8988T (cell line): Measurements from ENCODE around the gene EXOSC2.

Experiments
- DNase-seq: peaks from one replicate; pipeline ENCODE4 v3.0.0; 2011

The EXOSC2 gene, protein sequence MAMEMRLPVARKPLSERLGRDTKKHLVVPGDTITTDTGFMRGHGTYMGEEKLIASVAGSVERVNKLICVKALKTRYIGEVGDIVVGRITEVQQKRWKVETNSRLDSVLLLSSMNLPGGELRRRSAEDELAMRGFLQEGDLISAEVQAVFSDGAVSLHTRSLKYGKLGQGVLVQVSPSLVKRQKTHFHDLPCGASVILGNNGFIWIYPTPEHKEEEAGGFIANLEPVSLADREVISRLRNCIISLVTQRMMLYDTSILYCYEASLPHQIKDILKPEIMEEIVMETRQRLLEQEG

GRCh38 chr9:130693426-130694191, at the start of gene EXOSC2:
TSS of gene EXOSC2 (plus strand) at chr9:130693780. CDS start at chr9:130693792, 12 bp downstream.
- peak; percentile 88 for DNase-seq

DNA sequence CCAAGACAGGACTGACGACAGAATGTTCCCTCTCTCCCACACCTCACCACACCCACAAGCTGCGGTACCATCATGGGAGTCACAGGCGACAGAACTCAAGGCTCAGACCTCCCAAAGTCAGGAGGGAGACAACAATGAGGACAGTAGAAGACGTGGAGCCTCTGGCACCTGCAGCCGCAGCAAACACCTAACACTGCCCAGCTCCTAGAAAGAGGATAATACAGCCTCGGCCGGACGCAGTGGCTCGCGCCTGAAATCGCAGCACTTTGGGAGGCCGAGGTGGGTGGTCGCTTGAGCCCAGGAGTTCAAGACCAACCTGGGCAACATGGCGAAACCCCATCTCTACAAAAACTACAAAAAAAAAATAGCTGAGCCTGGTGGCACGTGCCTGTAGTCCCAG, 42.4 kb upstream of the EXOSC2 start:
- DNase-seq, result no peak

DNA sequence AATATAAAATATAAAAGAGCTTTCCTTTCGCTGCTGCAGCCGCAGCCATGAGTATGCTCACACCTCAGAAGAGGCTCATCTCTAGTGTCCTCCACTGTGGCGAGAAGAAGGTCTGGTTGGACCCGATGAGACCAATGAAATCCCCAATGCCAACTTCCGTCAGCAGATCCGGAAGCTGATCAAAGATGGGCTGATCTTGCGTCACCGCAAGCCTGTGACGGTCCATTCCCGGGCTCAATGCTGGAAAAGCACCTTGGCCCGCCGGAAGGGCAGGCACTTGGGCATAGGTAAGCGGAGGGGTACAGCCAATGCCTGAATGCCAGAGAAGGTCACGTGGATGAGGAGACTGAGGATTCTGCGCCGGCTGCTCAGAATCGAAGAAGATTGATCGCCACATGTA, 41.8 kb upstream of the EXOSC2 start:
- no peak for DNase-seq

GRCh38 chr9:130654879-130655278, 38.7 kb upstream of the EXOSC2 start:
- no peak for DNase-seq

DNA sequence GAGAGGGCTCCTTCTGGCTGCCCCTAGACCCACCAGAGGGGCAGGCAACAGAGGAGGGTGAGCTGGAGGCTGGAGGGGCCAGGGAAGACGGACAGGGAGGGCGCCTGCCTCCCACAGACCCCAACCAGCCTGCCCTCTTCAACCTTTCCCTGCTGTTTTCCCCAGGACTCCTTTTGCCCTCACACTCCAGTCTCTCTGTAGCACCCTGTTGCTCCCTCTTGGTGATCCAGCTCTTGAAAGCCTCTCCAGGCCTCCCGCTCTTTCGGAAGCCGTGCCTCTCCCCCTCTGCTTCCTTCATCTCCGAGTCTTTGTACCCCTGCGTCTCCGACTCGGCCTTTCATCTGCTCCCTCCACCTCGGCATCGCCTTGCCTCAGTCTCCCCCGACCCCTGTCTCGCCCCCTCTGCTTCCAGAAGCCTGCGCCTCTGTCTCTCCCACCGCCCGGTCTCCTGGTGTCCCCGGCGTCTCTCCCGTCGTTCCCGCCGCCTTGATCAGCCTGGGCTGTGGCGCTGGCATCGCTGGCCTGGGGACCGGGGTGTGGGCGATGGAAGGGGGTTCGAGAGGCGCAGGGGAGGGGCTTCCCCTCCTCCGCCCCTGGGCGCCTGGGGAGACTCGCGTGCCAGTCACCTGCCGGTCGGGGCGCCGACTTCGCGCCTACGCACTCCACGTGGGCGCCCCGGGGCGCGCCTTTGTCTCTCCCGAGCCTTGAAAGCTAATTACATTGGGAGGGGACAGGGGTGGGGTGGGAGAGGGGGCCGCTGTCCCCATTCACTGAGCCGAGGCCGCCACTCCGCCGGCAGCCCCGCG, 34.5 kb upstream of the EXOSC2 start:
- no peak for DNase-seq

GRCh38 chr9:130659699-130660248, 33.8 kb upstream of the EXOSC2 start:
- no peak for DNase-seq

- no peak for DNase-seq
Measured at GRCh38 chr9:130660326-130660682, 33.3 kb upstream of the EXOSC2 start.

DNA sequence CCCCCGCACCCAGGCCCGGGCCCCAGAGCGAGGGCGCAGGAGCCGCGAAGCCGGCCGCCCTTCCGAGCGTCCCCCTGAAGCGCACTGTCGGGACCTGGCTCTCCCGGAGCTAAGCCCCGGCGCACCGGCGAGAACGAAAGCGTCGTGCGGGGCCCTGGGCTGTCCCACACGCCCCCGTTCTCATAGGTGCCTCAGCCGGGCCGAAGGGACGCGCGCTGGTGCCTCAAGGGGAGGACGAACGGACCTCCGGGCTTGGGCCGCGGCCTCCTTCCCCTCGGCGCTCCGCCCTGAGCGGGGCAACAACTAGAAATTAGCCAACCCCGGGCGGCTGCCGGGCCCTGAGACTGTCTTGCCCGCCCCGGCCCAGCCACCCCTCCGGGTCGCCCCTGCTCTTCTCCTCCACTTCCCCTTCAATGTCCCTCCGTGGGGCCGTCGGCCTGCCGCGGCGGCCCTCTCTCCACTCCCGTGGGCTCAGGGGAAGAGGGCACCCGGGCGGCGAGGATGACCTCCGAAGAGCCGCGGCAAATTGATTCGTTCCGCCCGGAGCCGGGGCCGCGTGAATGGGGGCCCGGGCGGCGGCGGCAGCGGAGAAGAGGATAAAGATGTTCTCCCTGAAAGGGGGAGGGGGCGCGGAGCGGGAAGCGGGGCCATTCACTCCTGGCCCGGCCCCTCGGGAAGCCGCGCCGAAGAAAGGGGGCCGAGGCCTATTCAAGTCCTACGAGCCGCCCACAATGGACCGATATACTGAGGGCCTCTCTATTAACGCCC, 32.7 kb upstream of the EXOSC2 start:
- no peak for DNase-seq

DNA sequence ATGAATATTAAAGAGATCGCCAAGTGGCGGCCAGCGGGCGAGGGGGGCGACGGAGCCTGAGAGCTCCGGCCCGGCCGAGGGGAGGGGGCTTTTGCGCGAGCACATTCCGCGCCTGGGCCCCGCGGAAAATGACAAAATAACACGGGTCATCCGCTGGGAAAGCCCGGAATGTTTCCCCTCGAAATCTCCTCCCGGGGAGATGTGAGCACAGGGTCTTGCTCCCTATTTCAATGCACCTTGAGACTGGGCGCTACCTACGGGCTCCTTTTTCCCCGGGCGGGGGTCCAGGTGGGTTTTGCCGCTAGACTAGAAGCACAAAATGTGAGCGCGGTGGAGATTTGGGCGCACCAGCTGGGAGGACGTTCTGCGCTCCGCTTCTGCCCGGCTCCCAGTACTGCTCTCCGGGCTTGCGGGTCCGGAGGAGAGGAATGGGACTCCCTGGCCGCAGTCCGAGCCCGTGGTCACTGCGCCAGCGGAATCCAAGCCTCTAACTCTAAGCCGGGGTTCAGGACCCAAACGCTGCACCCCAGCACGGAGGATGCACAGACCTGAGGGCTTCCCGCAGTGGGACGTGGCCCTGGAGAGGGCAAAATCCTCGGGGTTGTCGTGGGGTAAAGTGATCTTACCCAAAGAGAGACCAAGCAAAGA, 32.0 kb upstream of the EXOSC2 start:
- peak; percentile 46 for DNase-seq

GRCh38 chr9:130662099-130662969, 31.2 kb upstream of the EXOSC2 start:
- peak; percentile 59 for DNase-seq

DNA sequence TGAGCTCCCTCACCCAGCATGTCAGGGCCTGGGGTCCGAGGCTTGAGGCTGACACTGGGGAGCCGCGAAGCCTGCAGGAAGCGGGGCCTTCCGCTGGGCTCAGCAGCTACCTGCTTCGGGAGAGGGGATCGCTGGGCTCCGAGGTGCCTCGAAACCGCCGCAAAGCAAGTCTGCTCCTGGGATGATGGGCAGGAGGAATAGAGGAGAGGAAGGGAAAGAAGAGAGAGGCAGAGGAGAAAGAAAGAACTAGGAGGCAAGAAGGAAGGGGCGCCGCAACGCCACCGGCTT, 30.7 kb upstream of the EXOSC2 start:
- peak; percentile 41 for DNase-seq

DNA sequence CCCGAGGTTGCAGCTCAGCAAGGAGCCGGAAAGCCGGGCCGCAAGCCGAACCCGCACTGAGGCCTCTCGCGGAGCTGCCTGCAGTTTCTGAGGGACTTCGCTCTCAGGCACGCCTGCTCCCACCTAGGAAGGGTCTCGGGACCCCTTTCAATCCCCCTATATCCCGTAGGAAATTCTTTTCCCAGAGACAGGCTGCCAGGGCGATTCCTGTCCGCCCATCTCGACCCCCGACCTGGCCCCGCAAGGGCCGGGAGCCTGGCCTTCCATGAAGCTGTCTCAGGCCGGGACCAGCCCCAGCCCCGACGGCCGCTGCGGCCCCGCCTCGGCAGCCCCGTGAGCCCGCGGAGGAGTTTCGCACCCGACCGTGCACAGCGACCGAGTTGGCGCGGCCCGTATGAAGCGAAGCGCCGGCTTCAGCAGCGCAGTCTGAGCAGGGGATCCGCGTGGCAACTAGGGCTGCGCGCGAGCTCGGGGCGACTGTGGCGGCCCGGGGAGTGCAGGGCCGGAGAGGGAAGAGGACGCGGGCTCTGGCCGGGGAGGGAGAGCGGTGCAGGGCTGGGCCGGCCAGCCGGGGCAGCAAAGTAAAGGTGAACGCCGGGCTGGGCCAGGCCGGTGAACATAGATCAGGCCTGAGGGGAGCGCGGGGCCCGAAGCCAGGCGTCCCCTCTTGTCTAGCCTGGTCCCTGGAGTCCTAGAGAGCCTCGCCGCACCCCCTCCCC, 30.2 kb upstream of the EXOSC2 start:
- DNase-seq, result no peak

DNA sequence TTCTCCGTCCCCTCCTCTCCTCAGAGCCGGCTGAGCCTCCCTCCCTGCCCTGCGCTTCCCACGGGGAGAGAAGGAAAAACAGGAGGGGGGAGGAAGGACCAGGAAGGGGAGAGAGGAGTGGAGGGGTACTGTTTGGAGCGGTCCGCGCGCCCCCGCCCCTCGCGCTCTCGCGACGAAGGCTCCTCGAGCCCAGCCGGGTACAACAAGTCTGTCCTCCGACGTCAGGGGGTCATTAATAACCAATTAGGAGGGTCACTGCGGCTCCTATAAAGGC, 29.7 kb upstream of the EXOSC2 start:
- DNase-seq, result peak; percentile 46

DNA sequence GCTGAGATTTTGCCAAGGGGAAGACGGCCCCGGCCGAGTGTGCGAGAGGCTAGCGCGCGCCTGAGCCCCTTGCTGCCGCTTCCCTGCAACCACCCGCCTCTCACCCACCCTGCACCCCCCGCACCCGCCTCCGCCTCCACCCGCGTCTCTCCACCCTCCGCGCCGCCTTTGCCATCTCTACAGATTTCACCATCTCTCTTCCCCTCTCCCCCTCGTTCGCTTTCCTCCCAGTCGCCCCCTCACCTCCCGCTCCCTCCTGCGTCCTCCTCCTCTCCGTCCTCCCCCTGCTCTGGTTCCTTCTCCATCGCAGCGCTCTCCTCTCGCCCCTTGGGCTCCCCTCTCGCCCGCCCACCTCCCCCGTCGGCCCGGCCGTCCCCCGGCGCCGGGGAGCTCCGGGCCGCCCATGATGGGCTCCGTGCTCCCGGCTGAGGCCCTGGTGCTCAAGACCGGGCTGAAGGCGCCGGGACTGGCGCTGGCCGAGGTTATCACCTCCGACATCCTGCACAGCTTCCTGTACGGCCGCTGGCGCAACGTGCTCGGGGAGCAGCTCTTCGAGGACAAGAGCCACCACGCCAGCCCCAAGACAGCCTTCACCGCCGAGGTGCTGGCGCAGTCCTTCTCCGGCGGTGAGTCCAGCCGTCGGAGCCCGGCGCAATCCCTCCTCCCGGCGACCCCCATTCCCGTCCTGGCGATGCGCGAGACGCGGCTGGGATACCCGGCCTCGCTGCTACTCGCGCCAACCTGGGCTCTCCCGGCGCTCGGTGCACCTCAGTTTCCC, 29.1 kb upstream of the EXOSC2 start, which contains the start of gene PRDM12:
TSS of gene PRDM12 (plus strand) at position 344 of the 778 bp plus-strand sequence. CDS start at position 404, 60 bp downstream.
- DNase-seq, result no peak

- DNase-seq, result no peak
Measured at GRCh38 chr9:130665029-130665430, 28.6 kb upstream of the EXOSC2 start.

- DNase-seq, result no peak
Measured at GRCh38 chr9:130665431-130666392, 27.9 kb upstream of the EXOSC2 start.

DNA sequence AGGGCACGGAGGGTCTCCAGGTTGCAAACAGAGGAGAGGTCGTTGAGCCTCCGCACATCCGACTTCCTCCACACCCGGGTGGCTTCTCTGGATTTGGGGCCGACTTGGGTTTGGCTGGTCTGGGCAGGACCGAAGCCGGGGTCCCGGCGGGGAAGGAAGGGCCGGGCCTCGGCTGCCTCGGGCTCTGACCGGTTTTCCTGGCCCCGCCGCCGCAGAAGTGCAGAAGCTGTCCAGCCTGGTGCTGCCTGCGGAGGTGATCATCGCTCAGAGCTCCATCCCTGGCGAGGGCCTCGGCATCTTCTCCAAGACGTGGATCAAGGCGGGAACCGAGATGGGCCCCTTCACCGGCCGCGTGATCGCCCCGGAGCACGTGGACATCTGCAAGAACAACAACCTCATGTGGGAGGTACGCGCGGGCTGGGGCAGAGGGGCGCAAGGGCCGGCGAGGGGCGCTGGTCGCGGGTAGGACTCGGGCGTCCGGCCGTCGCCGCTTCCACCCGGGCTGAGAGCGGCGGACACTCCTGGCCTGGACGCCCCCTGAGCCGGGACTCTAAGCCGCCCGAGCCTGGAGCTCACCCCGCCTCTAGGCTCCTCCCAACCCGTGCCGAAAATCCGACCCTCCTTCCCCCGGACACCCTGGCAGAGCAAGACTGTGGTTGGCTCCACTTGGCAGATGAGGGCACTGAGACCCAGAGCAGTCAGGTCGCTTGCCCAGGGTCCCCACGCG, 27.0 kb upstream of the EXOSC2 start:
- DNase-seq, result peak; percentile 38

GRCh38 chr9:130667120-130667435, 26.5 kb upstream of the EXOSC2 start:
- DNase-seq, result peak; percentile 79
